ENCODE data around the gene CALML3.
A peak's percentile ranks its signal among the peaks of the same experiment; 100 is the strongest.

CALML3 gene

DNA sequence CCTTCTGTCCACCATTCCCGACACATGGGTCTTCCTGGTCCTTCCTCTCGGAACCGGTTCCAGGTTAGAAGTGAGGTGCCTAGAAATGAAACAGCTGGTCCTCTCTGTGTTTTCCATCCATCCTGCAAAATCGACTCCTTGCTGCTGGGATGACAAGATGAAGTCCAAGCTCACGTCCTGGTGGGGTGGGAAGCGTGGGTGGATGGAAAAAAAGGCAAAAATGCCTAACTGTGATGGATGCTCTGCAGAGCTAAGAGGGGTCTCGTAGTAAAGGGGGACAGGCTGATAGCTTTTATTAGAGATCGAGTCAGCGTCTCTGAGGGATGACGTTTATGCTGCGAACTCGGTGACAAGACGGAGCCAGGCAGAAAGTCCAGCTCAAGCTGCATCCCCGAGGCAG lies 39.5 kb upstream of the CALML3 start:
- no peak overlapping the region for H3K18ac ChIP-seq (ENCODE audit: low read depth in 1 of 2, low read length in 2 of 2)
- DNase-seq: no peak
- H4K8ac ChIP-seq (ENCODE audit: low read length): no peak overlapping the region
- no peak overlapping the region for H3K4me2 ChIP-seq (ENCODE audit: low read length, poor library complexity, severe bottlenecking)
- H2BK120ac ChIP-seq (ENCODE audit: low read depth, low read length): no peak overlapping the region
- H3K27me3 ChIP-seq (ENCODE audit: control insufficient read depth in 1 of 2, insufficient read depth in 1 of 2, low read length in 2 of 2): peaks cover 6 to 24% of the 10 kb centered on the region in 2 experiments
- no peak overlapping the region for H2AK5ac ChIP-seq (ENCODE audit: low read length, severe bottlenecking)
- no peak overlapping the region for H3K14ac ChIP-seq (ENCODE audit: low read length in 2 of 2)
- peaks cover 3% of the 10 kb centered on the region for H3K9me3 ChIP-seq (ENCODE audit: control insufficient read depth, low read length)
- no peak overlapping the region for H2BK12ac ChIP-seq (ENCODE audit: low read length in 2 of 2)
- no peak overlapping the region for H3K4me3 ChIP-seq (ENCODE audit: insufficient read depth in 1 of 2, low read depth in 1 of 2, low read length in 2 of 2)
- no peak overlapping the region for H2BK5ac ChIP-seq (ENCODE audit: low read depth, low read length, poor library complexity, severe bottlenecking)
- H3K79me1 ChIP-seq (replicated peaks; ENCODE audit: low read length, poor library complexity, severe bottlenecking): no peaks in the 10 kb centered on the region
- H3K36me3 ChIP-seq (ENCODE audit: control insufficient read depth in 1 of 2, insufficient read depth in 2 of 2, low read depth in 1 of 2, low read length in 2 of 2): no peaks in the 10 kb centered on the region
- H3K9ac ChIP-seq (ENCODE audit: low read length): no peak overlapping the region
- no peak overlapping the region for H3K4ac ChIP-seq (ENCODE audit: low read depth in 1 of 2, low read length in 2 of 2)
- H2AFZ ChIP-seq (ENCODE audit: low read depth, low read length): no peak overlapping the region
- WGBS: 87% methylated on average over 14 of the region's 14 CpGs
- no peak overlapping the region for H4K91ac ChIP-seq (ENCODE audit: low read length)
- no peak overlapping the region for H2BK15ac ChIP-seq (ENCODE audit: low read depth, poor library complexity, severe bottlenecking)
- H3K27ac ChIP-seq (ENCODE audit: low read length, poor library complexity, severe bottlenecking): no peak overlapping the region
- H3K23ac ChIP-seq (ENCODE audit: low read length in 2 of 2): no peak overlapping the region
- no peaks in the 10 kb centered on the region for H3K4me1 ChIP-seq (ENCODE audit: control insufficient read depth, insufficient read depth, low read depth, low read length)

DNA sequence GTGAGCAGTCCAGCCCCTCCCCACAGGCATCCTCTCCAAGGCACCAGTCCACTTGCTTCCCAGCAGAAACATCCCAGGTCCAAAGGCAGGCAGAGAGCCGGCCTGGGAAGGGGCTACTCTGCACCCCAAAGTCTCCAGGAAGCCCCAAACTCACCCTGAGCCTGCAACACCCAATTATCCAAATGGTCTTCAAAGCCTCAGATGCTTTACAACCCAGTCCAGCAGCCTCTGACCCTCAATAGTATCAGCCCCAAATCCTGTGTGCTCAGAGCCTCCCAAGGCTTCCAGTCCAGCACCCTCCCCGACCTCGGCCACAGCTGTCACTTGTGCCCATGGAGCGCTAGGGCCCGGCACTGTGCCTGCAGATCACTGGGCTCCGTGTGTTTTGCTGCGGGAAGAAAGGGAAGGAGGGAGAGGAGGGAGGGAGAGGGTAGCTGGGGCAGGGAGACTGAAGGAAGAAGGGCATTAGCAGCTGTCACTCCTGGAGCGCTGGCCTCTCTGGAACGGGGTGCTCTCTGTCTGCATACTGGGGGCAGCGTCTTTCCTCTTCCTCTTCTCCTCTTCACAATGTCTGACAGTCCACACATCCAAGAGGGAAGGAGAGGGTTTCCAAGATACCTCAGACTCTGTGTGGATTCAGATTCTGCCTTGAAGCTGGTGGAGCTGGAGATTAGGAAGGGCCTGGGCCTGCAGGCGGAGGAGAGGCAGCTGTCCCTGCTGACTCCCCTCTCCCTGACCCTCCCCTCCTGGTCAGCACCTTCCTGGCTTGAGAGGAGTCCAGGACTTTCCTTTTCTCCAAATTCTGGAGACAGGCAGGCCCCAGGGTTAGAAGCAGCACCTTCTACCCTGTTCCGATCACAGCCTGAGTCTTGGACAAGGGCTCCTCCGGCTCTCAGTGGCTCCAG lies 38.6 kb upstream of the CALML3 start:
- Histone ChIP-seq H3K36me3 (ENCODE audit: control insufficient read depth in 1 of 2, insufficient read depth in 2 of 2, low read depth in 1 of 2, low read length in 2 of 2) (no peaks in the 10 kb centered on the region), H3K4me3 (ENCODE audit: insufficient read depth in 1 of 2, low read depth in 1 of 2, low read length in 2 of 2) (no peak overlapping the region), H2AK5ac (ENCODE audit: low read length, severe bottlenecking) (no peak overlapping the region), H3K79me1 (replicated peaks; ENCODE audit: low read length, poor library complexity, severe bottlenecking) (no peaks in the 10 kb centered on the region), H3K4me2 (ENCODE audit: low read length, poor library complexity, severe bottlenecking) (no peak overlapping the region), H4K91ac (ENCODE audit: low read length) (no peak overlapping the region), H3K27ac (ENCODE audit: low read length, poor library complexity, severe bottlenecking) (no peak overlapping the region), H2BK15ac (ENCODE audit: low read depth, poor library complexity, severe bottlenecking) (no peak overlapping the region), H3K27me3 (ENCODE audit: control insufficient read depth in 1 of 2, insufficient read depth in 1 of 2, low read length in 2 of 2) (peaks cover 6 to 24% of the 10 kb centered on the region in 2 experiments), H3K14ac (ENCODE audit: low read length in 2 of 2) (peak overlapping the region in 1 of 2 experiments; percentile 61), H4K8ac (ENCODE audit: low read length) (no peak overlapping the region), H3K18ac (ENCODE audit: low read depth in 1 of 2, low read length in 2 of 2) (peak overlapping the region in 1 of 2 experiments; percentile 6), H2BK120ac (ENCODE audit: low read depth, low read length) (no peak overlapping the region), H2AFZ (ENCODE audit: low read depth, low read length) (no peak overlapping the region), H2BK12ac (ENCODE audit: low read length in 2 of 2) (no peak overlapping the region), H3K9ac (ENCODE audit: low read length) (no peak overlapping the region), H3K23ac (ENCODE audit: low read length in 2 of 2) (no peak overlapping the region), H2BK5ac (ENCODE audit: low read depth, low read length, poor library complexity, severe bottlenecking) (no peak overlapping the region), H3K4me1 (ENCODE audit: control insufficient read depth, insufficient read depth, low read depth, low read length) (no peaks in the 10 kb centered on the region), H3K9me3 (ENCODE audit: control insufficient read depth, low read length) (peaks cover 3% of the 10 kb centered on the region), H3K4ac (ENCODE audit: low read depth in 1 of 2, low read length in 2 of 2) (no peak overlapping the region)
- DNase-seq: no peak
- 74% methylated on average over 11 of the region's 13 CpGs for WGBS

DNA sequence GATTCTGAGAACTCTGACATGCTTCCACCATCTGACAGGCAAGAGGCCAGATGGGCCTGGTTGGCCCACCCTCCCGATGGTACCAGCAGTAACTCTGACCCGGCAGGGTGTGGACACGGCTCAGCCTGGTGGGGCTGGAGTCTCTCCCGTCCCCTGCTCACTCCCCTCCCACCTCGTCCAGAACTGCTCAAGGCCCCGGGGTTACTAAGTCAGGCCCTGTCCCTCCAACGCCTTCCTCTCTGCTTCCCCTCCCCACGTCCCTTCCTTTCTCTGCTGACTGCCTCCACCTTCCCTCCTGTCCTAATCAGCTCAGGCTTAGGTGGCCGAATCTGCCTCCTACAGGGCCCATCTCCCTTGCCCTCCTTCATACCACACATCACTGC lies 37.9 kb upstream of the CALML3 start:
- no peak overlapping the region for H2AFZ ChIP-seq (ENCODE audit: low read depth, low read length)
- H3K4ac ChIP-seq (ENCODE audit: low read depth in 1 of 2, low read length in 2 of 2): no peak overlapping the region
- 70% methylated on average over 9 of the region's 9 CpGs for WGBS
- H3K4me3 ChIP-seq (ENCODE audit: insufficient read depth in 1 of 2, low read depth in 1 of 2, low read length in 2 of 2): no peak overlapping the region
- no peak overlapping the region for H2BK120ac ChIP-seq (ENCODE audit: low read depth, low read length)
- no peak overlapping the region for H3K9ac ChIP-seq (ENCODE audit: low read length)
- H3K27ac ChIP-seq (ENCODE audit: low read length, poor library complexity, severe bottlenecking): no peak overlapping the region
- H2BK15ac ChIP-seq (ENCODE audit: low read depth, poor library complexity, severe bottlenecking): no peak overlapping the region
- H2BK5ac ChIP-seq (ENCODE audit: low read depth, low read length, poor library complexity, severe bottlenecking): no peak overlapping the region
- no peak overlapping the region for H4K91ac ChIP-seq (ENCODE audit: low read length)
- H2BK12ac ChIP-seq (ENCODE audit: low read length in 2 of 2): no peak overlapping the region
- H3K14ac ChIP-seq (ENCODE audit: low read length in 2 of 2): no peak overlapping the region
- no peak overlapping the region for H3K18ac ChIP-seq (ENCODE audit: low read depth in 1 of 2, low read length in 2 of 2)
- peaks cover 6% of the 10 kb centered on the region for H3K9me3 ChIP-seq (ENCODE audit: control insufficient read depth, low read length)
- H3K79me1 ChIP-seq (replicated peaks; ENCODE audit: low read length, poor library complexity, severe bottlenecking): no peaks in the 10 kb centered on the region
- H2AK5ac ChIP-seq (ENCODE audit: low read length, severe bottlenecking): no peak overlapping the region
- no peaks in the 10 kb centered on the region for H3K36me3 ChIP-seq (ENCODE audit: control insufficient read depth in 1 of 2, insufficient read depth in 2 of 2, low read depth in 1 of 2, low read length in 2 of 2)
- no peak overlapping the region for H3K4me2 ChIP-seq (ENCODE audit: low read length, poor library complexity, severe bottlenecking)
- H4K8ac ChIP-seq (ENCODE audit: low read length): no peak overlapping the region
- DNase-seq: no peak
- H3K27me3 ChIP-seq (ENCODE audit: control insufficient read depth in 1 of 2, insufficient read depth in 1 of 2, low read length in 2 of 2): peaks cover 6 to 24% of the 10 kb centered on the region in 2 experiments
- H3K4me1 ChIP-seq (ENCODE audit: control insufficient read depth, insufficient read depth, low read depth, low read length): no peaks in the 10 kb centered on the region
- no peak overlapping the region for H3K23ac ChIP-seq (ENCODE audit: low read length in 2 of 2)

DNA sequence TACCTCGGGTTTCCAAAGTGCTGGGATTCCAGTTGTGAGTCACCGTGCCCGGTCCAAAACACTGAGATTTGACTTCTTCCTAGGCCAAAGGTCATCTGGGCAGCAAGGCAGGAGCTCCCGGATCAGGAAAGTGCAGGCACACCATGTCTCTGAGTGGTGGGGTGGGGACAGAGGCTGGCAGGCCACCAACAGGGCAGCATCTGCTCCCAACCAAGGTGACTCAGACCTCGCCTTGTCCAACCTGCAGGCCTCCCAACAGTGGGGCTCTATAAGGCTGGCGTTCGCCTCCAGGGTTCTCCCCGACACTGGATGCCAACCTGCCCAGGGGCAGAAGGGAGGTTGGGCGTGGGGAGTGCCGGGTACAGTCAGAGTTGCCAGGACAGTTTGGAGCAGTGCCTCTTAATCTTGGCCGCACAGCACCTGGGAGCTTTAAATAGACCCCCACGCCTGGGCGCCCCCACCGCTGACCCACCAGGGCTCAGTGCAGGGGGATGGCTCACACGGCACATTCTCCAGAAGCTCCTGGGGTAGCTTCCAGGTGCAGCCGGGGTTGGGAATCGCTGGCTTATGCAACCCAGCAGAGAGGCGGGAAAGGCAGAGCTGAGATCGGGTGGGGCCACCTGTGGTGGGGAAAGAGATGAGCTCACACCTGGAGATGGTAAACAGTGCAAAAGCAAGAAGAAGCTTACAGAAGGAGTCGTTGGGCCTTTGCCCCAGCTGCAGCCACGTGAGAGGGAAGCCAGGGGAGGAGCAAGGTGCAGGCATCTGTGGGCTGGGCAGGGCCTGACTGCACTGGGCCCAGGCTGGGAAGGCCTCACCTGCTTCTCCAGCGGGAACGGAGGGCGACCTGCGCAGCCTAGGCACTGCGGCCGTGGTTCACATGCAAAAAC lies 36.2 kb upstream of the CALML3 start:
- 89% methylated on average over 25 of the region's 27 CpGs for WGBS

More for the DNA sequence above, 36.2 kb upstream of the CALML3 start:
- Histone ChIP-seq H3K23ac (ENCODE audit: low read length in 2 of 2) (no peak overlapping the region), H2BK5ac (ENCODE audit: low read depth, low read length, poor library complexity, severe bottlenecking) (no peak overlapping the region), H2AK5ac (ENCODE audit: low read length, severe bottlenecking) (no peak overlapping the region), H3K36me3 (ENCODE audit: control insufficient read depth in 1 of 2, insufficient read depth in 2 of 2, low read depth in 1 of 2, low read length in 2 of 2) (no peaks in the 10 kb centered on the region), H3K4me3 (ENCODE audit: insufficient read depth in 1 of 2, low read depth in 1 of 2, low read length in 2 of 2) (no peak overlapping the region), H3K4me2 (ENCODE audit: low read length, poor library complexity, severe bottlenecking) (no peak overlapping the region), H3K18ac (ENCODE audit: low read depth in 1 of 2, low read length in 2 of 2) (no peak overlapping the region), H2BK15ac (ENCODE audit: low read depth, poor library complexity, severe bottlenecking) (no peak overlapping the region), H2BK120ac (ENCODE audit: low read depth, low read length) (no peak overlapping the region), H3K27me3 (ENCODE audit: control insufficient read depth in 1 of 2, insufficient read depth in 1 of 2, low read length in 2 of 2) (peaks cover 6 to 27% of the 10 kb centered on the region in 2 experiments), H3K9ac (ENCODE audit: low read length) (no peak overlapping the region), H2BK12ac (ENCODE audit: low read length in 2 of 2) (no peak overlapping the region), H3K79me1 (replicated peaks; ENCODE audit: low read length, poor library complexity, severe bottlenecking) (no peaks in the 10 kb centered on the region), H3K14ac (ENCODE audit: low read length in 2 of 2) (peak overlapping the region in 1 of 2 experiments; percentile 26), H3K4me1 (ENCODE audit: control insufficient read depth, insufficient read depth, low read depth, low read length) (no peaks in the 10 kb centered on the region), H3K9me3 (ENCODE audit: control insufficient read depth, low read length) (peaks cover 16% of the 10 kb centered on the region), H3K27ac (ENCODE audit: low read length, poor library complexity, severe bottlenecking) (no peak overlapping the region), H3K4ac (ENCODE audit: low read depth in 1 of 2, low read length in 2 of 2) (no peak overlapping the region), H2AFZ (ENCODE audit: low read depth, low read length) (no peak overlapping the region), H4K8ac (ENCODE audit: low read length) (no peak overlapping the region), H4K91ac (ENCODE audit: low read length) (no peak overlapping the region)
- no peak for DNase-seq

Data from mesenchymal stem cell (in vitro differentiated cells and primary cell).